Measurements from ENCODE around the gene LDLRAP1.

LDLRAP1 gene

GRCh38 chr1:25572708-25573590 lies 29.5 kb downstream of the LDLRAP1 start:
- Histone ChIP-seq H3K4me1 (ENCODE audit: insufficient read depth, low read length, severe bottlenecking) (no peaks in the 10 kb centered on the region), H3K36me3 (ENCODE audit: insufficient read depth, low read length) (no peaks in the 10 kb centered on the region), H2AFZ (ENCODE audit: low read length) (no peak overlapping the region), H3F3A (ENCODE audit: insufficient read depth, low read length) (no peaks in the 10 kb centered on the region), H4K20me1 (ENCODE audit: insufficient read depth, low read length) (no peaks in the 10 kb centered on the region), H3K9me3 (ENCODE audit: low read length) (no peaks in the 10 kb centered on the region), H3K9me2 (ENCODE audit: low read depth, low read length) (no peaks in the 10 kb centered on the region), H3K27me3 (ENCODE audit: insufficient read depth, low read length) (peaks cover 8% of the 10 kb centered on the region; the same call in 1 of the 2 replicates), H3K79me2 (ENCODE audit: insufficient read depth, low read length) (no peaks in the 10 kb centered on the region), H3K4me3 (ENCODE audit: low read depth, low read length, poor library complexity, severe bottlenecking) (no peak overlapping the region), H3K27ac (ENCODE audit: low read depth, low read length, poor library complexity, severe bottlenecking) (no peak overlapping the region), H3K4me2 (ENCODE audit: low read length) (no peak overlapping the region), H3K9ac (ENCODE audit: low read length) (no peak overlapping the region)
- TF ChIP-seq EZH2 (IDR thresholded peaks at IDR 0.05; ENCODE audit: borderline replicate concordance, low read length) (no peak), CTCF (IDR thresholded peaks at IDR 0.05; ENCODE audit: low read length) (peak; percentile 58)

- Histone ChIP-seq H4K20me1 (ENCODE audit: insufficient read depth, low read length) (no peaks in the 10 kb centered on the region), H3K4me2 (ENCODE audit: low read length) (no peak overlapping the region), H3K9me2 (ENCODE audit: low read depth, low read length) (no peaks in the 10 kb centered on the region), H3F3A (ENCODE audit: insufficient read depth, low read length) (no peaks in the 10 kb centered on the region), H3K4me3 (ENCODE audit: low read depth, low read length, poor library complexity, severe bottlenecking) (no peak overlapping the region), H2AFZ (ENCODE audit: low read length) (no peak overlapping the region), H3K9ac (ENCODE audit: low read length) (no peak overlapping the region), H3K27ac (ENCODE audit: low read depth, low read length, poor library complexity, severe bottlenecking) (no peak overlapping the region), H3K9me3 (ENCODE audit: low read length) (no peaks in the 10 kb centered on the region), H3K79me2 (ENCODE audit: insufficient read depth, low read length) (no peaks in the 10 kb centered on the region), H3K27me3 (ENCODE audit: insufficient read depth, low read length) (peaks cover 8% of the 10 kb centered on the region; the same call in 1 of the 2 replicates), H3K4me1 (ENCODE audit: insufficient read depth, low read length, severe bottlenecking) (no peaks in the 10 kb centered on the region), H3K36me3 (ENCODE audit: insufficient read depth, low read length) (no peaks in the 10 kb centered on the region)
- TF ChIP-seq EZH2 (IDR thresholded peaks at IDR 0.05; ENCODE audit: borderline replicate concordance, low read length) (no peak), CTCF (IDR thresholded peaks at IDR 0.05; ENCODE audit: low read length) (no peak)
Observed at GRCh38 chr1:25573591-25573930, 30.2 kb downstream of the LDLRAP1 start.

GRCh38 chr1:25573961-25574360 lies 30.6 kb downstream of the LDLRAP1 start:
- Histone ChIP-seq H3K36me3 (ENCODE audit: insufficient read depth, low read length) (no peaks in the 10 kb centered on the region), H3K79me2 (ENCODE audit: insufficient read depth, low read length) (no peaks in the 10 kb centered on the region), H4K20me1 (ENCODE audit: insufficient read depth, low read length) (no peaks in the 10 kb centered on the region), H3K4me2 (ENCODE audit: low read length) (no peak overlapping the region), H3K4me3 (ENCODE audit: low read depth, low read length, poor library complexity, severe bottlenecking) (no peak overlapping the region), H3K9me2 (ENCODE audit: low read depth, low read length) (no peaks in the 10 kb centered on the region), H3K27ac (ENCODE audit: low read depth, low read length, poor library complexity, severe bottlenecking) (no peak overlapping the region), H3K9me3 (ENCODE audit: low read length) (no peaks in the 10 kb centered on the region), H3K4me1 (ENCODE audit: insufficient read depth, low read length, severe bottlenecking) (no peaks in the 10 kb centered on the region), H3K9ac (ENCODE audit: low read length) (no peak overlapping the region), H3F3A (ENCODE audit: insufficient read depth, low read length) (no peaks in the 10 kb centered on the region), H3K27me3 (ENCODE audit: insufficient read depth, low read length) (peaks cover 8% of the 10 kb centered on the region; the same call in 1 of the 2 replicates), H2AFZ (ENCODE audit: low read length) (no peak overlapping the region)
- TF ChIP-seq CTCF (IDR thresholded peaks at IDR 0.05; ENCODE audit: low read length) (no peak), EZH2 (IDR thresholded peaks at IDR 0.05; ENCODE audit: borderline replicate concordance, low read length) (no peak)
